ENCODE measurements around the gene OCEL1. TPM values are rescaled to one million over a fixed set of nuclear protein-coding genes. Genes with fewer than 3 reads are reported as not detected.
"Not testable (repeated sequence)": the region's sequence is repeated elsewhere in the genome, so short reads cannot be mapped to it uniquely, and the experiment has no call there.

Gene OCEL1
- total RNA-seq (2014; rRNA removed; shearing (Covaris generic)) = 0.18 and 1.6 TPM in 2 replicates

- peak; percentile 99 for DNase-seq (ENCODE audit: low read depth)
Measured at GRCh38 chr19:17226002-17226933, at the start of gene OCEL1. Gene OCEL1 (plus strand): TSS chr19:17226226. CDS start chr19:17226248, 22 bp downstream.

- DNase-seq (ENCODE audit: low read depth) = no peak
Measured at GRCh38 chr19:17178291-17178690, 47.7 kb upstream of the OCEL1 start.

GRCh38 chr19:17180997-17181702 lies 44.9 kb upstream of the OCEL1 start:
- DNase-seq (ENCODE audit: low read depth) = no peak

- no peak for DNase-seq (ENCODE audit: low read depth)
Measured at GRCh38 chr19:17183271-17183761, 42.7 kb upstream of the OCEL1 start.

GRCh38 chr19:17183858-17184321 lies 42.1 kb upstream of the OCEL1 start:
- no peak for DNase-seq (ENCODE audit: low read depth)

- DNase-seq (ENCODE audit: low read depth) = no peak
Measured at GRCh38 chr19:17184371-17184841, 41.6 kb upstream of the OCEL1 start.

GRCh38 chr19:17185590-17185989 lies 40.4 kb upstream of the OCEL1 start:
- DNase-seq (ENCODE audit: low read depth) = no peak

- not testable (repeated sequence) for DNase-seq (ENCODE audit: low read depth)
Measured at GRCh38 chr19:17191736-17192135, 34.3 kb upstream of the OCEL1 start.

- no peak for DNase-seq (ENCODE audit: low read depth)
Measured at GRCh38 chr19:17192751-17193150, 33.3 kb upstream of the OCEL1 start.

- DNase-seq (ENCODE audit: low read depth) = no peak
Measured at GRCh38 chr19:17194608-17195007, 31.4 kb upstream of the OCEL1 start.

GRCh38 chr19:17195106-17195505 lies 30.9 kb upstream of the OCEL1 start:
- DNase-seq (ENCODE audit: low read depth) = no peak

GRCh38 chr19:17196610-17197009 lies 29.4 kb upstream of the OCEL1 start:
- no peak for DNase-seq (ENCODE audit: low read depth)

- DNase-seq (ENCODE audit: low read depth) = no peak
Measured at GRCh38 chr19:17197666-17198065, 28.4 kb upstream of the OCEL1 start.

GRCh38 chr19:17200408-17201079 lies 25.5 kb upstream of the OCEL1 start:
- no peak for DNase-seq (ENCODE audit: low read depth)

GRCh38 chr19:17202249-17202648 lies 23.8 kb upstream of the OCEL1 start:
- peak; percentile 65 for DNase-seq (ENCODE audit: low read depth)

- DNase-seq (ENCODE audit: low read depth) = no peak
Measured at GRCh38 chr19:17202713-17203112, 23.3 kb upstream of the OCEL1 start.

GRCh38 chr19:17205237-17206140 lies 20.5 kb upstream of the OCEL1 start:
- peak; percentile 61 for DNase-seq (ENCODE audit: low read depth)

GRCh38 chr19:17206736-17207581 lies 19.1 kb upstream of the OCEL1 start:
- no peak for DNase-seq (ENCODE audit: low read depth)

GRCh38 chr19:17209126-17210036 lies 16.6 kb upstream of the OCEL1 start:
- DNase-seq (ENCODE audit: low read depth) = peak; percentile 73
